GM12864 (cell line): ENCODE measurements around the gene DHTKD1.

ENCODE experiments used
- DNase-seq: peaks from one replicate; pipeline ENCODE4 v3.0.0-alpha.2; 2011; ENCODE audit warnings: low read depth
- H3K4me3 ChIP-seq: 2 replicates; pipeline ENCODE4 v1.5.1; 2011; ENCODE audit warnings: mild to moderate bottlenecking, low read depth, low read length, control low read depth
- TF ChIP-seq, protein P1 (sequence below): IDR thresholded peaks from 2 replicates; pipeline ENCODE4 v1.5.1; 2011; ENCODE audit warnings: low read depth, mild to moderate bottlenecking, moderate library complexity, low read length, control low read depth, inconsistent platforms; ENCODE audit errors: missing control alignments

The DHTKD1 gene

GRCh38 chr10:12107781-12108180 is 39.0 kb downstream of the DHTKD1 start:
- TF ChIP-seq, protein P1, sequence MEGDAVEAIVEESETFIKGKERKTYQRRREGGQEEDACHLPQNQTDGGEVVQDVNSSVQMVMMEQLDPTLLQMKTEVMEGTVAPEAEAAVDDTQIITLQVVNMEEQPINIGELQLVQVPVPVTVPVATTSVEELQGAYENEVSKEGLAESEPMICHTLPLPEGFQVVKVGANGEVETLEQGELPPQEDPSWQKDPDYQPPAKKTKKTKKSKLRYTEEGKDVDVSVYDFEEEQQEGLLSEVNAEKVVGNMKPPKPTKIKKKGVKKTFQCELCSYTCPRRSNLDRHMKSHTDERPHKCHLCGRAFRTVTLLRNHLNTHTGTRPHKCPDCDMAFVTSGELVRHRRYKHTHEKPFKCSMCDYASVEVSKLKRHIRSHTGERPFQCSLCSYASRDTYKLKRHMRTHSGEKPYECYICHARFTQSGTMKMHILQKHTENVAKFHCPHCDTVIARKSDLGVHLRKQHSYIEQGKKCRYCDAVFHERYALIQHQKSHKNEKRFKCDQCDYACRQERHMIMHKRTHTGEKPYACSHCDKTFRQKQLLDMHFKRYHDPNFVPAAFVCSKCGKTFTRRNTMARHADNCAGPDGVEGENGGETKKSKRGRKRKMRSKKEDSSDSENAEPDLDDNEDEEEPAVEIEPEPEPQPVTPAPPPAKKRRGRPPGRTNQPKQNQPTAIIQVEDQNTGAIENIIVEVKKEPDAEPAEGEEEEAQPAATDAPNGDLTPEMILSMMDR: no peak
- no peak for DNase-seq
- no peak overlapping the region for H3K4me3 ChIP-seq

- no peak for DNase-seq
- H3K4me3 ChIP-seq: no peak overlapping the region
- TF ChIP-seq, protein P1: no peak
These were observed 40.5 kb downstream of the DHTKD1 start for GRCh38 chr10:12109286-12109685.

DNA sequence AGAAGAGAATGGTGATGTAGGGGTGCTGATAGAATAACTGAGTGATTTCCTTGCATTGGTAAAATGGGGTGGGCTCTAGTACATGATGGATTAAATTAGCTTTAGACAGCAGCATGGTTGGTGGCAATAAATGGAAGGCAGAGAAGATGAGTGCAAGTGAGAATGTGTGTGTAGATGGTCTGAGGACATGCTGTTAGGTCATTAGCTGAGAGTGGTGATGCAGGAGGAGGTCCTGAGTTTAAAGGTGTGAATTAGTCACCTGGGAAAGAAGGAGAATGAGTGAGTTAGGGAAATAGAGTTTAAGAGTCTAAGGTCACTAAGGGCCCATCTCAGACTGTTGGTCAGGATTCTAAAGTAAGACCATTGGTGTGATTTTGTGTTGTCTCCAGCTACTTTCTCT is 42.8 kb downstream of the DHTKD1 start:
- TF ChIP-seq, protein P1: no peak
- no peak overlapping the region for H3K4me3 ChIP-seq
- no peak for DNase-seq

DNA sequence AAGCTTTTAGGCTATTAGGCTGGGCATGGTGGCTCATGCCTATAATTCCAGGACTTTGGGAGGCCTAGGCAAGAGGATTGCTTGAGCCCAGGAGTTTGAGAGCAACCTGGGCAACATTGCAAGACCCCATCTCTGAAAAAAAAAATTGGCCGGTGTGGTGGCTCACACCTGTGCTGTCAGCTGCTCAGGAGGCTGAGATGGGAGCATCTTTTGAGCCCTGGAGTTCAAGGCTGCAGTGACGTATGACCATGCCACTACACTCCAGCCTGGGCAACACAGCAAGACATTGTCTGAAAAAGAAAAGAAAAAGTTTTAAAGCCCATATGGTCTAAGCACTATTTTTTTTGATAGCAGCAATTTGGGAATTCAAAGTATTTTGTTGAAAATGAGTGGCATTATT is 44.9 kb downstream of the DHTKD1 start:
- TF ChIP-seq, protein P1: no peak
- no peak for DNase-seq
- H3K4me3 ChIP-seq: no peak overlapping the region

DNA sequence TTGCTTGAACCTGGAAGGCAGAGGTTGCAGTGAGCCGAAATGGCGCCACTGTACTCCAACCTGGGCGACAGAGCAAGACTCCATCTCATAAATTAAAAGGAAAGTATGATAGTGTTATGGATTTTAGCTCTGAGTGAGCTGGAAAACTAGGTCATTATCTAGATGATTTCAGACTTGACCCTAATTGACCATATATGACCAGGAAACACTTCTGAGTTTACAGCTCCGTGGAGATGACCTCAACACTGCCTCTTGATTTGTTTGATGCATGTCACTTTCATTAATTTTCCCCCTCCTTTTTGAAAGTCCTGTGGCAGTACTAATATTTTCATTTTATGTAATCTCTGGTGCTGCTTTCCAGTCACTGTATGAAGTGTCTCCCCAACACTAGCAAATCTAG is 52.9 kb downstream of the DHTKD1 start:
- TF ChIP-seq, protein P1: no peak
- peak; percentile 16 for DNase-seq
- no peak overlapping the region for H3K4me3 ChIP-seq

DNA sequence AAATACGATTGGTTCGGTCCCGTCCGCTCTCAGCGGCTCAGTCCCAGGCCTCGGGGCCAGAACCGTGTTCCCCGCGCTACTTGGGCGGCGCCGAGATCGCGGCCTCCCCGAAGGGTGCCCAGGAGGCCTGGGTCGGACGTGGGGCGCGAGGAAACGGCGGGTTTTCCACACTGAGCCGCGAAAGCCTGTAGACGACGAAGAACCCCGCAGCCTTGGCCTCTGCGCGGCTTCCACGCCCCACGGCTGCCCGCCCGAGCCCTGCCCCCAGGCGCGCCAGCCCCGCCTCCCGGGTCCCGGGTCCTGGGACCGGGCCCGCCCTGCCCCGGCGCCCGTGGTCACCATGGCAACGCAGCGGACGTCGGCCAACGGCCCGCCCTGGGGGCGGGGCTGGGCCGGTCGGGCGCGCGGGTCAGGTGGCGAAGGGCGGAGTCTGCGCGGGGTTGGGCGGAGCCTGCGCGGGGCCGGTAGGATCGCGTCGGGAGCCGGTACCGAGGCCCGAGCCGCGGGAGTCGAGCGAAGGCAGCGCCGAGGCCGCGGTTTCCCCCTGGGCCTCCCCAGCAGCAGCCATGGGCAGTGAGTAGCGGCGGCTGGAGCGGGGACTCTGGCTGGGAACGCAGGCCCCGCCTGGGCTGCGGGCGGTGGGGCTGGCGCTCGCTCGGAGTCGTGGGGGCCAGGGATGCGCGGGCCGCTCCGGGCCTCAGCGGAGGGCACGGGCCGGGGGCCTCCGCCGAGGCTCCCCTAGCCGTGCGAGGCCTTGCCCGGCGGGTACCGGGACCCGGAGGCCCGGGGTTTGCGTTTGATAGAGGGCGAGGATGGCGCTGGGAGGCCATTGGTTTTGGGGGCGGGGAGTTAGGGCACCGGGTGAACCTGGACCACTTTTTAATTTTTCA is 60.7 kb downstream of the DHTKD1 start, which contains the start of gene SEC61A2:
Gene SEC61A2 (plus strand): TSS at position 456 of the 890 bp plus-strand sequence. CDS start 111 bp downstream, at position 567.
- H3K4me3 ChIP-seq: peak within 1 kb of the TSS; percentile 92
- TF ChIP-seq, protein P1: no peak
- peak; percentile 49 for DNase-seq
